GM12878 (cell line): ENCODE measurements around the gene ERP27. TPM values are rescaled to one million over a fixed set of nuclear protein-coding genes. Genes with fewer than 3 reads are reported as not detected.
A peak's percentile ranks its signal among the peaks of the same experiment; 100 is the strongest.

Experiments
- ASH2L ChIP-seq: fragments of 300-600, 200-600 bp; sonication (generic); IDR thresholded peaks from 2 replicates; pipeline ENCODE4 v1.6.1; 2017; ENCODE audit warnings: low read depth, mild to moderate bottlenecking, borderline replicate concordance
- BRCA1 ChIP-seq: IDR thresholded peaks from 2 replicates; pipeline ENCODE4 v1.6.1; 2011; ENCODE audit warnings: low read depth, low read length, improper control_type of control experiment
- CBX3 ChIP-seq: fragments of 200-600 bp; sonication (generic); IDR thresholded peaks from 2 replicates; pipeline ENCODE4 v1.6.1; 2016; ENCODE audit warnings: low read depth, borderline replicate concordance
- ETV6 ChIP-seq, 2 experiments: fragments of 450-650 bp in 1 of 2; IDR thresholded peaks in 1 of 2; conservative IDR thresholded peaks in 1 of 2; 2 replicates each; pipeline ENCODE4 v1.6.1; 2014; ENCODE audit warnings: antibody characterized with exemption in 1 of 2, borderline replicate concordance in 1 of 2, low read depth in 1 of 2, mild to moderate bottlenecking in 1 of 2, moderate library complexity in 1 of 2
- EZH2 ChIP-seq: IDR thresholded peaks from 2 replicates; pipeline ENCODE4 v1.6.1; 2012; ENCODE audit warnings: low read depth, mild to moderate bottlenecking, control low read depth, inconsistent platforms, low read length, borderline replicate concordance; ENCODE audit not compliant: control insufficient read depth
- GABPA ChIP-seq: IDR thresholded peaks from 2 replicates; pipeline ENCODE4 v1.6.1; 2014; ENCODE audit warnings: antibody characterized with exemption, low read depth, mild to moderate bottlenecking, inconsistent platforms
- GATAD2B ChIP-seq: fragments of 450-650 bp; conservative IDR thresholded peaks from 2 replicates; pipeline ENCODE4 v1.6.1; 2017; ENCODE audit warnings: low read depth, mild to moderate bottlenecking, moderate library complexity
- HDAC2 ChIP-seq: fragments of 200-600 bp; sonication (generic); IDR thresholded peaks from 2 replicates; pipeline ENCODE4 v1.6.1; 2017
- IRF4 ChIP-seq: IDR thresholded peaks from 2 replicates; pipeline ENCODE4 v1.6.1; 2011; ENCODE audit warnings: low read depth, low read length
- JUND ChIP-seq: IDR thresholded peaks from 2 replicates; pipeline ENCODE4 v1.6.1; 2012; ENCODE audit warnings: low read depth, mild to moderate bottlenecking, low read length, improper control_type of control experiment, moderate library complexity
- KDM1A ChIP-seq: fragments of 200-600 bp; sonication (generic); IDR thresholded peaks from 2 replicates; pipeline ENCODE4 v1.6.1; 2016; ENCODE audit warnings: borderline replicate concordance
- MTA3 ChIP-seq: IDR thresholded peaks from 2 replicates; pipeline ENCODE4 v1.6.1; 2012; ENCODE audit warnings: low read length, inconsistent platforms, borderline replicate concordance
- NFXL1 ChIP-seq: fragments of 450-650 bp; IDR thresholded peaks from 2 replicates; pipeline ENCODE4 v1.6.1; 2017; ENCODE audit warnings: antibody characterized with exemption, mild to moderate bottlenecking, borderline replicate concordance
- NR2C2 ChIP-seq: IDR thresholded peaks from 2 replicates; pipeline ENCODE4 v1.6.1; 2011; ENCODE audit warnings: borderline replicate concordance, low read depth; ENCODE audit not compliant: control insufficient read depth, insufficient read length
- POLR2A ChIP-seq: IDR thresholded peaks from 2 replicates; pipeline ENCODE4 v1.6.1; 2011; ENCODE audit warnings: low read depth, mild to moderate bottlenecking, low read length
- RB1 ChIP-seq: fragments of 450-650 bp; formaldehyde crosslinking; IDR thresholded peaks from 2 replicates; pipeline ENCODE4 v1.6.1; 2017; ENCODE audit warnings: mild to moderate bottlenecking, borderline replicate concordance
- SIN3A ChIP-seq: IDR thresholded peaks from 2 replicates; pipeline ENCODE4 v1.6.1; 2012; ENCODE audit warnings: low read depth, low read length, improper control_type of control experiment
- SUPT20H ChIP-seq: IDR thresholded peaks from 2 replicates; pipeline ENCODE4 v1.6.1; 2011; ENCODE audit warnings: low read depth, mild to moderate bottlenecking, low read length, moderate library complexity, borderline replicate concordance; ENCODE audit not compliant: control insufficient read depth
- ZSCAN29 ChIP-seq: fragments of 450-650 bp; IDR thresholded peaks from 2 replicates; pipeline ENCODE4 v1.6.1; 2017; ENCODE audit warnings: mild to moderate bottlenecking, moderate library complexity
- ZZZ3 ChIP-seq: IDR thresholded peaks from 2 replicates; pipeline ENCODE4 v1.6.1; 2011; ENCODE audit warnings: low read depth; ENCODE audit not compliant: control insufficient read depth, insufficient read length
- polyA plus RNA-seq, 11 experiments: library from polyadenylated mRNA; depleted of rRNA in 4 of 11; unstranded in 6 of 11; stranded (reverse) in 5 of 11; fragments of >200 nt; fragmentation: Nextera tagmentation in 4 of 11; fragmentation: Illumina TruSeq in 1 of 11; extraction: Ambion mirVana in 4 of 11; extraction: Trizol in 1 of 11; gene quantifications; 1 replicate in 1 of 11; 2 replicates in 10 of 11; pipeline versions ENCODE4 v1.2.1 to v1.2.3, GENCODE V29; 2011 to 2016; ENCODE audit warnings: inconsistent platforms in 2 of 11, missing spikeins in 2 of 11, low read depth in 1 of 11
- total RNA-seq, 4 experiments: library from RNA; depleted of rRNA in 3 of 4; stranded (reverse); fragments of >200 nt in 3 of 4; fragmentation: Illumina TruSeq in 1 of 4; extraction: Trizol in 1 of 4; gene quantifications; 2 replicates each; pipeline versions ENCODE4 v1.2.1 to v1.2.3, GENCODE V29; 2013 to 2021
- TF ChIP-seq, protein P1 (sequence below): fragments of 450-650 bp; formaldehyde crosslinking; IDR thresholded peaks from 2 replicates; pipeline ENCODE4 v1.4.0; 2022; ENCODE audit warnings: mild to moderate bottlenecking, moderate library complexity
- TF ChIP-seq, protein P2 (sequence below): IDR thresholded peaks from 2 replicates; pipeline ENCODE4 v1.6.1; 2012; ENCODE audit warnings: low read length, inconsistent platforms
- TF ChIP-seq, protein P3 (sequence below): fragments of 450-650 bp; IDR thresholded peaks from 2 replicates; pipeline ENCODE4 v1.6.1; 2016; ENCODE audit warnings: mild to moderate bottlenecking, moderate library complexity, borderline replicate concordance

Gene ERP27
- total and polyA plus RNA-seq, 10 of the 15 experiments (the other 5 are each of a cell fraction or from before 2014, with no cell fraction given): 0.91 to 2.4 (median 1.4) TPM

DNA sequence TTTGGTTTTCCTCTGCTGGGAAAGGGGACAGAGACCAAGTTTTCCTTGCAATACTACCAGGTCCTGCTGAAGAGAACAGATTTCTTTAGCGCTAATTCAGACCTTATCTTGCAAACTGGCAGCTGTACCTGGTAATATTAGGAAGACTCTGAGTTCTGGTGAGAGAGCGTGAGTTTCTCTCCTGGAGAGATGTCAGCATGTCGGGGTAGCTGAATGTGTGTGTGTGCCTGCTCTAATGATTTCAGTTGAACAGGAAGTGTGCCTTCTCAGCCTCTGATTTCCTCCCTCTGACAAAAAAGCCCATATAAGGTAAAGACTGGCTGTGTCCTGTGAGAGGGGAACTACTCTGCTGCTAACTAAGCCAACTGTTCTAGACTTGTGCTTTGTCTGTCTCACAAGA is 10.3 kb upstream of the ERP27 start (continued):
- TF ChIP-seq, protein P1, sequence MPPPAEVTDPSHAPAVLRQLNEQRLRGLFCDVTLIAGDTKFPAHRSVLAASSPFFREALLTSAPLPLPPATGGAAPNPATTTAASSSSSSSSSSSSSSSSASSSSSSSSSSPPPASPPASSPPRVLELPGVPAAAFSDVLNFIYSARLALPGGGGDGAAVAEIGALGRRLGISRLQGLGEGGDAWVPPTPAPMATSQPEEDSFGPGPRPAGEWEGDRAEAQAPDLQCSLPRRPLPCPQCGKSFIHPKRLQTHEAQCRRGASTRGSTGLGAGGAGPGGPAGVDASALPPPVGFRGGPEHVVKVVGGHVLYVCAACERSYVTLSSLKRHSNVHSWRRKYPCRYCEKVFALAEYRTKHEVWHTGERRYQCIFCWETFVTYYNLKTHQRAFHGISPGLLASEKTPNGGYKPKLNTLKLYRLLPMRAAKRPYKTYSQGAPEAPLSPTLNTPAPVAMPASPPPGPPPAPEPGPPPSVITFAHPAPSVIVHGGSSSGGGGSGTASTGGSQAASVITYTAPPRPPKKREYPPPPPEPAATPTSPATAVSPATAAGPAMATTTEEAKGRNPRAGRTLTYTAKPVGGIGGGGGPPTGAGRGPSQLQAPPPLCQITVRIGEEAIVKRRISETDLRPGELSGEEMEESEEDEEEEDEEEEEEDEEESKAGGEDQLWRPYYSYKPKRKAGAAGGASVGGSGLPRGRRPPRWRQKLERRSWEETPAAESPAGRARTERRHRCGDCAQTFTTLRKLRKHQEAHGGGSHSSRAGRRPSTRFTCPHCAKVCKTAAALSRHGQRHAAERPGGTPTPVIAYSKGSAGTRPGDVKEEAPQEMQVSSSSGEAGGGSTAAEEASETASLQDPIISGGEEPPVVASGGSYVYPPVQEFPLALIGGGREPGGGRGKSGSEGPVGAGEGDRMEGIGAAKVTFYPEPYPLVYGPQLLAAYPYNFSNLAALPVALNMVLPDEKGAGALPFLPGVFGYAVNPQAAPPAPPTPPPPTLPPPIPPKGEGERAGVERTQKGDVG (CRISPR knock-in tag): no peak
- TF ChIP-seq EZH2: no peak
- no peak for TF ChIP-seq ZSCAN29
- peak; percentile 79 for TF ChIP-seq POLR2A
- TF ChIP-seq, protein P2, sequence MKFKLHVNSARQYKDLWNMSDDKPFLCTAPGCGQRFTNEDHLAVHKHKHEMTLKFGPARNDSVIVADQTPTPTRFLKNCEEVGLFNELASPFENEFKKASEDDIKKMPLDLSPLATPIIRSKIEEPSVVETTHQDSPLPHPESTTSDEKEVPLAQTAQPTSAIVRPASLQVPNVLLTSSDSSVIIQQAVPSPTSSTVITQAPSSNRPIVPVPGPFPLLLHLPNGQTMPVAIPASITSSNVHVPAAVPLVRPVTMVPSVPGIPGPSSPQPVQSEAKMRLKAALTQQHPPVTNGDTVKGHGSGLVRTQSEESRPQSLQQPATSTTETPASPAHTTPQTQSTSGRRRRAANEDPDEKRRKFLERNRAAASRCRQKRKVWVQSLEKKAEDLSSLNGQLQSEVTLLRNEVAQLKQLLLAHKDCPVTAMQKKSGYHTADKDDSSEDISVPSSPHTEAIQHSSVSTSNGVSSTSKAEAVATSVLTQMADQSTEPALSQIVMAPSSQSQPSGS: peak; percentile 74
- no peak for TF ChIP-seq NFXL1
- no peak for TF ChIP-seq SUPT20H
- TF ChIP-seq ZZZ3: no peak
- TF ChIP-seq KDM1A: no peak
- TF ChIP-seq ASH2L: no peak
- peak in 1 of 2 experiments; percentile 78; a peak in 2 of 4 replicates for TF ChIP-seq ETV6 (conservative IDR thresholded peaks at IDR 0.05 in 1 of 2, IDR thresholded peaks at IDR 0.05 in 1 of 2; ENCODE audit: borderline replicate concordance in 1 of 2, low read depth in 1 of 2)
- TF ChIP-seq NR2C2: no peak
- TF ChIP-seq RB1: no peak
- peak; percentile 67 for TF ChIP-seq IRF4
- TF ChIP-seq, protein P3, sequence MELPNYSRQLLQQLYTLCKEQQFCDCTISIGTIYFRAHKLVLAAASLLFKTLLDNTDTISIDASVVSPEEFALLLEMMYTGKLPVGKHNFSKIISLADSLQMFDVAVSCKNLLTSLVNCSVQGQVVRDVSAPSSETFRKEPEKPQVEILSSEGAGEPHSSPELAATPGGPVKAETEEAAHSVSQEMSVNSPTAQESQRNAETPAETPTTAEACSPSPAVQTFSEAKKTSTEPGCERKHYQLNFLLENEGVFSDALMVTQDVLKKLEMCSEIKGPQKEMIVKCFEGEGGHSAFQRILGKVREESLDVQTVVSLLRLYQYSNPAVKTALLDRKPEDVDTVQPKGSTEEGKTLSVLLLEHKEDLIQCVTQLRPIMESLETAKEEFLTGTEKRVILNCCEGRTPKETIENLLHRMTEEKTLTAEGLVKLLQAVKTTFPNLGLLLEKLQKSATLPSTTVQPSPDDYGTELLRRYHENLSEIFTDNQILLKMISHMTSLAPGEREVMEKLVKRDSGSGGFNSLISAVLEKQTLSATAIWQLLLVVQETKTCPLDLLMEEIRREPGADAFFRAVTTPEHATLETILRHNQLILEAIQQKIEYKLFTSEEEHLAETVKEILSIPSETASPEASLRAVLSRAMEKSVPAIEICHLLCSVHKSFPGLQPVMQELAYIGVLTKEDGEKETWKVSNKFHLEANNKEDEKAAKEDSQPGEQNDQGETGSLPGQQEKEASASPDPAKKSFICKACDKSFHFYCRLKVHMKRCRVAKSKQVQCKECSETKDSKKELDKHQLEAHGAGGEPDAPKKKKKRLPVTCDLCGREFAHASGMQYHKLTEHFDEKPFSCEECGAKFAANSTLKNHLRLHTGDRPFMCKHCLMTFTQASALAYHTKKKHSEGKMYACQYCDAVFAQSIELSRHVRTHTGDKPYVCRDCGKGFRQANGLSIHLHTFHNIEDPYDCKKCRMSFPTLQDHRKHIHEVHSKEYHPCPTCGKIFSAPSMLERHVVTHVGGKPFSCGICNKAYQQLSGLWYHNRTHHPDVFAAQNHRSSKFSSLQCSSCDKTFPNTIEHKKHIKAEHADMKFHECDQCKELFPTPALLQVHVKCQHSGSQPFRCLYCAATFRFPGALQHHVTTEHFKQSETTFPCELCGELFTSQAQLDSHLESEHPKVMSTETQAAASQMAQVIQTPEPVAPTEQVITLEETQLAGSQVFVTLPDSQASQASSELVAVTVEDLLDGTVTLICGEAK: no peak
- TF ChIP-seq BRCA1: no peak
- TF ChIP-seq CBX3: no peak
- TF ChIP-seq JUND: no peak
- no peak for TF ChIP-seq SIN3A
- TF ChIP-seq GABPA: peak; percentile 67; the same call in 1 of the 2 replicates
- TF ChIP-seq MTA3: no peak
- no peak for TF ChIP-seq GATAD2B
- no peak for TF ChIP-seq HDAC2
